Liver (tissue), 9 donors: ENCODE data around the gene KRCC1. TPM values are rescaled to one million over a fixed set of nuclear protein-coding genes. Genes with fewer than 3 reads are reported as not detected.

Experiments used
- DNase-seq: peaks from one replicate; pipeline ENCODE4 v3.0.0-alpha.2; 2017; ENCODE audit warnings: low spot score
- H3K27ac ChIP-seq, 2 donors: one replicate each; pipeline ENCODE4 v1.7.0; 2013; ENCODE audit warnings: inconsistent platforms in 2 of 2, low read length in 2 of 2, control low read depth in 1 of 2, low read depth in 1 of 2, mild to moderate bottlenecking in 1 of 2
- H3K27me3 ChIP-seq, 4 donors: one replicate each; pipeline versions ENCODE4 v1.6.1 to v1.7.0; 2013; ENCODE audit warnings: low read length in 3 of 4, inconsistent platforms in 1 of 4, mild to moderate bottlenecking in 1 of 4, moderate library complexity in 1 of 4; ENCODE audit not compliant: control insufficient read depth in 4 of 4, insufficient read depth in 4 of 4
- H3K36me3 ChIP-seq, 4 donors: one replicate each; pipeline versions ENCODE4 v1.6.1 to v1.7.0; 2013; ENCODE audit warnings: low read length in 3 of 4, mild to moderate bottlenecking in 3 of 4, low read depth in 1 of 4, moderate library complexity in 1 of 4; ENCODE audit not compliant: control insufficient read depth in 4 of 4, insufficient read depth in 3 of 4
- H3K4me1 ChIP-seq, 4 donors: one replicate each; pipeline versions ENCODE4 v1.6.1 to v1.7.0; 2013; ENCODE audit warnings: low read length in 3 of 4, mild to moderate bottlenecking in 3 of 4, moderate library complexity in 1 of 4; ENCODE audit not compliant: control insufficient read depth in 4 of 4, insufficient read depth in 4 of 4
- H3K4me3 ChIP-seq, 3 donors: one replicate each; pipeline versions ENCODE4 v1.6.1 to v1.7.0; 2013; ENCODE audit warnings: low read length in 3 of 3, control low read depth in 1 of 3, low read depth in 1 of 3, mild to moderate bottlenecking in 1 of 3
- H3K9ac ChIP-seq, 2 donors: one replicate each; pipeline ENCODE4 v1.7.0; 2013; ENCODE audit warnings: low read length in 2 of 2, mild to moderate bottlenecking in 2 of 2, moderate library complexity in 2 of 2, control low read depth in 1 of 2, low read depth in 1 of 2
- H3K9me3 ChIP-seq, 4 donors: one replicate each; pipeline versions ENCODE4 v1.6.1 to v1.7.0; 2013; ENCODE audit warnings: low read length in 3 of 4; ENCODE audit not compliant: control insufficient read depth in 4 of 4
- ATF3 ChIP-seq: IDR thresholded peaks from 2 replicates; pipeline ENCODE4 v1.6.1; 2016; ENCODE audit warnings: antibody characterized with exemption
- CTCF ChIP-seq: fragments of 150-350 bp; IDR thresholded peaks from 2 replicates; pipeline ENCODE4 v1.5.1; 2017; ENCODE audit warnings: improper control_type of control experiment, low read depth, low read length; ENCODE audit not compliant: missing input control
- EGR1 ChIP-seq, 2 donors: IDR thresholded peaks; 2 replicates each; pipeline ENCODE4 v1.6.1; 2016 to 2018; ENCODE audit warnings: antibody characterized with exemption in 2 of 2, low read depth in 2 of 2
- FOXA1 ChIP-seq: IDR thresholded peaks from 2 replicates; pipeline ENCODE4 v1.6.1; 2016; ENCODE audit warnings: antibody characterized with exemption
- FOXA2 ChIP-seq: IDR thresholded peaks from 2 replicates; pipeline ENCODE4 v1.6.1; 2016; ENCODE audit warnings: antibody characterized with exemption
- GABPA ChIP-seq, 2 donors: IDR thresholded peaks in 1 of 2; conservative IDR thresholded peaks in 1 of 2; 2 replicates each; pipeline ENCODE4 v1.6.1; 2016; ENCODE audit warnings: antibody characterized with exemption in 2 of 2, mild to moderate bottlenecking in 1 of 2, moderate library complexity in 1 of 2
- HNF4A ChIP-seq, 2 donors: conservative IDR thresholded peaks; 2 replicates each; pipeline ENCODE4 v1.6.1; 2016; ENCODE audit warnings: antibody characterized with exemption in 2 of 2, mild to moderate bottlenecking in 2 of 2
- HNF4G ChIP-seq: IDR thresholded peaks from 2 replicates; pipeline ENCODE4 v1.6.1; 2016; ENCODE audit warnings: antibody characterized with exemption
- JUND ChIP-seq, 2 donors: IDR thresholded peaks; 2 replicates each; pipeline ENCODE4 v1.6.1; 2016; ENCODE audit warnings: antibody characterized with exemption in 2 of 2
- MAX ChIP-seq: IDR thresholded peaks from 2 replicates; pipeline ENCODE4 v1.6.1; 2016; ENCODE audit warnings: antibody characterized with exemption
- NR2F2 ChIP-seq: IDR thresholded peaks from 2 replicates; pipeline ENCODE4 v1.6.1; 2016; ENCODE audit warnings: antibody characterized with exemption
- RAD21 ChIP-seq, 2 donors: IDR thresholded peaks; 2 replicates each; pipeline ENCODE4 v1.6.1; 2016; ENCODE audit warnings: antibody characterized with exemption in 2 of 2, mild to moderate bottlenecking in 2 of 2
- REST ChIP-seq: IDR thresholded peaks from 2 replicates; pipeline ENCODE4 v1.6.1; 2016; ENCODE audit warnings: antibody characterized with exemption, mild to moderate bottlenecking
- RXRA ChIP-seq, 2 donors: IDR thresholded peaks; 2 replicates each; pipeline ENCODE4 v1.6.1; 2017 to 2018; ENCODE audit warnings: antibody characterized with exemption in 2 of 2, mild to moderate bottlenecking in 1 of 2
- SP1 ChIP-seq: IDR thresholded peaks from 2 replicates; pipeline ENCODE4 v1.6.1; 2018; ENCODE audit warnings: antibody characterized with exemption, mild to moderate bottlenecking
- TAF1 ChIP-seq: conservative IDR thresholded peaks from 2 replicates; pipeline ENCODE4 v1.6.1; 2016; ENCODE audit warnings: antibody characterized with exemption, mild to moderate bottlenecking
- YY1 ChIP-seq: IDR thresholded peaks from 2 replicates; pipeline ENCODE4 v1.6.1; 2016; ENCODE audit warnings: antibody characterized with exemption, mild to moderate bottlenecking
- ZBTB33 ChIP-seq: IDR thresholded peaks from 2 replicates; pipeline ENCODE4 v1.6.1; 2016; ENCODE audit warnings: antibody characterized with exemption
- WGBS: extraction: QIAGEN DNeasy Blood & Tissue Kit; methylation state at CpG from one replicate; pipeline ENCODE4 v1.1.7; 2013; 5-methylcytosine and 5-hydroxymethylcytosine counted together
- polyA plus RNA-seq, 2 donors: library from polyadenylated mRNA; stranded (reverse) in 1 of 2; unstranded in 1 of 2; fragments of 200-250 nt in 1 of 2; fragments of >200 nt in 1 of 2; fragmentation: Nextera tagmentation in 1 of 2; extraction: Ambion mirVana in 1 of 2; gene quantifications; one replicate each; pipeline versions ENCODE4 v1.2.1 to v1.2.3, GENCODE V29; 2013 to 2015
- total RNA-seq, 2 donors: library from RNA; depleted of rRNA; stranded (reverse); fragments of >200 nt; gene quantifications; one replicate each; pipeline ENCODE4 v1.2.3, GENCODE V29; 2014
- donor health status: healthy.
- donor health status: healthy.
- donor health status: healthy.
- donor health status: healthy.
- donor health status: healthy.

Gene KRCC1
- total and polyA plus RNA-seq, 4 donors: 7.0 to 14.8 (median 11.5) TPM

GRCh38 chr2:88057437-88057844 lies 1.9 kb upstream of the KRCC1 start:
- no peaks in the 10 kb centered on the region for H3K27me3 ChIP-seq
- no peak overlapping the region for H3K4me3 ChIP-seq
- peaks cover 4 to 27% (median 17%) of the 10 kb centered on the region in 4 donors for H3K4me1 ChIP-seq
- TF ChIP-seq GABPA (IDR thresholded peaks at IDR 0.05 in 1 of 2, conservative IDR thresholded peaks at IDR 0.05 in 1 of 2) (no peak), FOXA1 (no peak), TAF1 (no peak), ZBTB33 (no peak), REST (no peak), ATF3 (no peak), JUND (IDR thresholded peaks at IDR 0.05) (no peak), EGR1 (IDR thresholded peaks at IDR 0.05; ENCODE audit: low read depth in 2 of 2) (no peak), CTCF (no peak), RXRA (IDR thresholded peaks at IDR 0.05) (no peak), YY1 (no peak), HNF4A (conservative IDR thresholded peaks at IDR 0.05) (no peak), NR2F2 (no peak), HNF4G (no peak), MAX (no peak), FOXA2 (no peak), RAD21 (IDR thresholded peaks at IDR 0.05) (no peak), SP1 (no peak)
- H3K27ac ChIP-seq: no peak overlapping the region
- H3K36me3 ChIP-seq: no peaks in the 10 kb centered on the region
- H3K9ac ChIP-seq: no peak overlapping the region
- 71% methylated on average over 4 of the region's 4 CpGs for WGBS
- H3K9me3 ChIP-seq: no peaks in the 10 kb centered on the region
- DNase-seq: no peak
